Stimulated activated CD4-positive, alpha-beta T cell treated with anti-CD3 and anti-CD28 coated beads, TNF-alpha, amount 100 ng/mL, for 48 hours (primary cell): ENCODE results near the gene DNAJC16.
"Not testable (repeated sequence)": the region's sequence is repeated elsewhere in the genome, so short reads cannot be mapped to it uniquely, and the experiment has no call there.

ENCODE experiments used
- DNase-seq, 3 donors: peaks; one replicate each; pipeline ENCODE4 v3.0.0-alpha.2; 2020; ENCODE audit warnings: low read depth in 3 of 3

Gene DNAJC16

DNA sequence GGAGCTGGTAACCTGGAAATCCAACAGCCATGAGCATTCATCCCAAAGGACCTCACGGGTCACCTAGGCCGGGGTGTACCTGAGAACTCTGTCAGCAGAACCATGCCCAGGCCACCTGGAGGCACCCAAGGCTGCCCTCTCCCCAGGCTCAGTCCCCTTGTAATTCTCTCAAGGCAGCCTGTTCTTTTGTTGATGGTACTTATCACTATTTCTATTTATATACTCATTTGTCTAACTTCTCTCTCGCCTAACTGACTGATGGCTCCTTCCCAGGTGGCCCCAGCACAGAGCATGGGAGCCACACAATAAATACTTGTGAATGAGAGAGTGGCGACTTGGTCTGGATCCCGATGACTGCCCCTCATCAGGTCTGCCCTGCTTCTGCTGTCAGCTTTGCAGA is 19.4 kb upstream of the DNAJC16 start:
- no peak for DNase-seq

DNA sequence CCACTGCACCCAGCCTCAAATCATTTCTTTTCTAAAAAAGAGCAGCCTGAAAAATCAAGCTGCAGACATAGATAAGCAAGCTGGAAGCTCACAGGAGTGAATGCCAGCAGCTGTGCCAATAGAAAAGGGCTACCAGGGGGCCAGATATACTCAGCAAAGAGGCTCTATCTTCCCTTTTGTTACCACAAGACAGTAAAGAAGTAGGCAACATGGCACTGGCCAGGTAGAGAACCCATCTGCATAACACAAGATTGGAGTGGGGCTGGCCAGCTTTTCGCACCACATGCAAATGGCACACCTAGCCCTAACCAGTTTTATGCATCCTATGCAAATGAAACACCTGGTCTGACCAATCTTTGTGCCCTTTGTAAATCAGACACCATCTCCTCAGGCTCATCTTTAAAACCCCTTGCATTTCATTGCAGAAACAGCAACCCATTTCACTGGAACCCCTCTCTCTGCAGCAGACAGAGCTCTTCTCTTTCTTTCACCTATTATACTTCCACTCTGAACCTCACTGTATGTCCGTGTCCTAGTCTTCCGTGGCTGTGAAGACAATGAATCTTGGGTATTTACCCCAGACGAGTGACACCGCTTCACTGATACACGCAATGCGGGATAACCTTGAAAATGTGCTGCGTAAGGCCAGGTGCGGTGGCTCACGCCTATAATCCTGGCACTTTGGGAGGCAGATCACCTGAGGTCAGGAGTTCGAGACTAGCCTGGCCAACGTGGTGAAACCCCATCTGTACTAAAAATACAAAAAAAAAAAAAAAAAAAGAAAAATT is 17.8 kb upstream of the DNAJC16 start:
- no peak for DNase-seq

DNA sequence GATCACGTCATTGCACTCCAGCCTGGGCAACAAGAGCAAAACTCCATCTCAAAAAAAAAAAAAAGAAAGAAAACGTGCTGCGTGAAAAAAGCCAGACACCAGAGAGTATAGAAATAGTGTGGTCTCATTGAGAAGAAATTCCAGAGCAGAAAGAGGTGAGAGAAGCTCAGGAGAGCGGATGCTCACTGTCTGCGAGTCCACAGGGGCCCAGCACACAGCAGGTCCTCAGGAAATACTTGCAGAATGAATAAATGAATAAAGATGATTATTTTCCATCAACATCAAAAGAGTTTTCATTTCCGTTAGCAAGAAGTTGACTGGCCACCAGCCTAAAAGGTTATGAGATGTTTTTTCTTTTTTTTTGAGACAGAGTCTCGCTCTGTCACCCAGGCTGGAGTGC is 17.1 kb upstream of the DNAJC16 start:
- no peak for DNase-seq

DNA sequence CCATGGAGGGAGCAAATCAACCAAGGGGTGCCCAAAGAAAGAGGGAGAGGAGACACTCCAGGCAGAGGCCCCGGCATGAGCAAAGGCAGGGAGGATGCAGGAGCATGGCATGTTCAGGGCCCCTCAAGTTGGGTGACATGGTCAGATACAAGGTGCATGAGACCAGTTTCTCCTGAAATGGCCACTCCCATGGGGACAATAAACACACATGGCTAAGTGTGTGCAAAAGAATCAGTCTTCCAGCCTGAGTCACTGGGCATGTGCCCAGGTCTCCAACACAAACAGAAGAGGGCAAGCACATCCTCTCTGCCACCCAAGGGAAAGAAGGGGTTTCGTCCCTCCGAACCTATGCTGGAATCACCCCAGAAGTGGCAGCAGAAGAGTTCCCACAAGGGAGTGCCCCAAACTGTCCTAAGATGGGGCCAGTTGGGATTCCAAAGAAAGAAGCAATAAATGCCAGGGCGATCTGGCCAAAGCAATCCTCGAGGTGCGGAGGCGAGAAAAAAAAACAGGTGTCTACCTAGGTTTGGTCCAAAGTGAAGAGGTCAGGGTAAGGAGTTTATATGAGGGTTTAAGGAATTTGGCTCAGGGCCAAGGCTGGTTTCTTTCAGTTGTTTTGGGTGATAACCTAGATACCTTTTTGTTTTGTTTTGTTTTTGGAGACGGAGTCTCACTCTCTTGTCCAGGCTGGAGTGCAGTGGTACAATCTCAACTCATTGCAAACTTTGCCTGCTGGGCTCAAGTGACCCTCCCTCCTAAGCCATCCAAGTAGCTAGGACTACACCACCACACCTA is 15.8 kb upstream of the DNAJC16 start:
- no peak for DNase-seq

DNA sequence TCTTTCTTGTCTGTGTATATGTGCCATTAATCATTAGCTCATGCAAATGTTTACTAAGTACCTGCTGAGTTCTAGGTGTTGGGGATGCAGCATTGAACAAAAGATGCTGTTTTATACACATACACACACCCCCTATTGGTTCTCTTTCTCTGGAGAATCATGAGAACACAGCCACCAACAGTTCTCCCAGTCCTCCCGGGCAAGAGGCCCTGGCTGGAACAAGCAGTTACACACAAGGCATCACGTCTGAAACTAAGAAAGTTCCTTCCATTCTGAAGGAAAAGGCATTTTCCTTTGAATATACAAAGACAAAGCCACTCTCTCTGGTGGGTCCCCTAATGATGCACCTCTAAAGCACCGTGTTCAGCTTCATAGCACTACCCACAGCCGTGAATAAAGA is 13.5 kb upstream of the DNAJC16 start:
- no peak for DNase-seq

DNA sequence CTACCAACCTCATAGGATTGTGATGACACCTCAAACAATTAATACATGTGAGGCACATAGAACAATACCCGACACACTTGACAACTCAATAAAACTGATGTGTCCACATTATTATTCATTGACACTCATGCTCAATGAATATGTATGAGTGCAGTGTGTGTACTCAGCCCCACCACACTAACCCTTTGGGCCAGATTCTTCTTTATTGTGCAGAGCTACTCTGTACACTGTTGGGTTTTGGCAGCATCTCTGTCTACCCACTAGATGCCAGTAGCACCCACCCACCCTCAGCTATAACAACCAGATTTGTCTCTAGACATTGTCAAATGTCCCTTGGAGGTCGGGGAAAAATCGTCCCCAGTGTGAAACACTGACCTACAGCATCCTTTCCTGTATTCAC is 12.7 kb upstream of the DNAJC16 start:
- no peak for DNase-seq

DNA sequence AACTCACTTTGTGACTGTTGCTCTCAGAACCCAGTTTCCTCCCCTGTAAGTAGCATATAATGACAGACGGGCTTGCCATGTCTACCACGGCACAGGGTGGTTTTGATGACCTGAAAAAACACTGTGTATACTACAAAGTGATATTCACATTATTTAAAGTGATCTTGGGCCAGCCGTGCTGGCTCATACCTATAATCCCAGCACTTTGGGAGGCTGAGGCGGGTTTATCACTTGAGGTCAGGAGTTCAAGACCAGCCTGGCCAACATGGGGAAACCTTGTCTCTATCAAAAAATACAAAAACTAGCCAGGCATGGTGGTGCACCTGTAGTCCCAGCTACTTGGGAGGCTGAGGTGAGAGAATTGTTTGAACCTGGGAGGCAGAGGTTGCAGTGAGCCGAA is 12.1 kb upstream of the DNAJC16 start:
- DNase-seq: not testable (repeated sequence)

DNA sequence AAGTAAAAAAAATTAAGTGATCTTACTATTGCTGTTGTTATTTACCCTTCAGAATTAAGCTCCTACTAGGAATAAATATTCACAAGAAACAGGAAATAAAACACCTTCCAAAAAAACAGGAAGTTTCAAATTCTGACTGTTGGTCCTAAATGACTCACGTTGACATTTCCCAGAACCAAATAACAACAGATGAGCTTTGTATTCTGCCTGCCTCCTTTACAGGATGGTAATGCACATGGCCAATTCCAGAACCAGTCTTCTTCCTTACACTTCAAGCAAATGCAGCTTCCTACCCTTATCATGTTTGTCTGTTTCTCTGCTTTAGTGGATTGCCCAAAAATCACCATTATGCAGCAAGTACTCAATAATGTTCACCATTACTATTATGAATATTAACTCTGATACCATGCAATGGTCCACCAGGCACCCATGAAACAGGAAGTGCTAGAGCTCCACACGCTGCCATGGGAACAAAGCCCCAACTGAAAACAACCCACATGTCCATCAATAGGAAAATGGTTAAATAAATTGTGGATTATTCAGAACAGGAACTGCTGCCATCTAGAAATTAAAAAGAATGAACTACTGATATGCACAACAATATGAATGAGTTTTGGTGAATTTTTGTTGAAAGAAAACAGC is 11.5 kb upstream of the DNAJC16 start:
- DNase-seq: no peak

DNA sequence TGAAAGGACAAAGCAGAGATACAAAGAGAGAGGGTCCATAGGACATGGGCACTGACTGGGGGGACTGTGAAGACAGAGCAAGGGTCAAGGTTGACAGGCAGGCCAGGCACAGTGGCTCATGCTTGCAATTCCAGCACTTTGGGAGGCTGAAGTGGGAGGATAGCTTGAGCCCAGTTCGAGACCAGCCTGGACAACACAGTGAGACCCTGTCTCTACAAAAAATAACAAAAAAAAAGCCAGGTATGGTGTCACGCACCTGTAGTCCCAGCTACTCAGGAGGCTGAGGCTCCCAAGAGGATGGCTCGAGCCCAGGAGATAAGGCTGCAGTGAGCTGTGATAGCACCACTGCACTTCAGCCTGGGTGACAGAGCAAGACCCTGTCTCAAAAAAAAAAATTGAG is 7.0 kb upstream of the DNAJC16 start:
- DNase-seq: no peak

DNA sequence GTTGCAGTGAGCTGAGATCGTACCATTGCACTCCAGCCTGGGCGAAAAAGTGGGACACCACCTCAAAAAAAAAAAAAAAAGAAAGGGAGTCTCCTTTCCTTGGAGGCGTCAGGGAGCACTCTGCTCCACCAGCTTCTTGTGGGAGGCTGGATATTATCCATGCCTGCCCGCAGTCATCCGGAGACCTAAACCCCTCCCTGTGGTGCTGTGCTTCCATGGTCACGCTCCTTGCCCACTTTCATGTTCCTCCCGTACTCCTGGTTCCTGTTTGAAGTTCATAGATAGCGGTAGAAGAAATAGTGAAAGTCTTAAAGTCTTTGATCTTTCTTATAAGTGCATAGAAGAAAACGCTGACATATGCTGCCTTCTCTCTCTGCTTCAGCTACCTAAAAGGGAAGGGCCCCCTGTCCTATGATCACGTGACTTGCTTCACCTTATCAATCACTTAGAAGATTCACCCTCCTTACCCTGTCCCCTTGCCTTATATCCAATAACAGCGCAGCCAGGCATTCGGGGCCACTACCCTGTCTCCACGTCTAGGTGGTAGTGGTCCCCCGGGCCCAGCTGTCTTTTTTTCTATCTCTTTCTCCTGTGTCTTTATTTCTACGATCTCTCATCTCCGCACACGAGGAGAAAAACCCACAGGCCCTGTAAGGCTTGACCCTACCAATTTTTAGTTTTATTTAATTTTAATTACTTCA is 5.3 kb upstream of the DNAJC16 start:
- not testable (repeated sequence) for DNase-seq

DNA sequence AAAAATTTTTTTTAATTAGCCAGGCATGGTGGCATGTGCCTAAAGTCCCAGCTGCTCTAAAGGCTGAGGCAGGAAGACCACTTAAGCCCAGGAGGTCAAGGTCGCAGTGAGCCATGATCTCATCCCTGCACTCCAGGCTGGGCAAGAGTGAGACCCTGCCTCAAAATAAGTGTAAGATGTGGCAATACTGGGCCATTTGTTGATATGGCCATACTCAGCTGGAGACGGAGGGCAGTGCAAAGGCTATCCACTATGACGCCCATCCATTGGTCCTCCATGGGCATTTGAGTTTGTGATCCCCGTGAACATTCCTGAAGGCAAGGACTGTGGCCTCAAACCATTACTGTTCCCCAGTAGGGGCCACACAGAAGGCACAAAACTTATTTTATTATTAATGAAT is 4.1 kb upstream of the DNAJC16 start:
- DNase-seq: no peak

DNA sequence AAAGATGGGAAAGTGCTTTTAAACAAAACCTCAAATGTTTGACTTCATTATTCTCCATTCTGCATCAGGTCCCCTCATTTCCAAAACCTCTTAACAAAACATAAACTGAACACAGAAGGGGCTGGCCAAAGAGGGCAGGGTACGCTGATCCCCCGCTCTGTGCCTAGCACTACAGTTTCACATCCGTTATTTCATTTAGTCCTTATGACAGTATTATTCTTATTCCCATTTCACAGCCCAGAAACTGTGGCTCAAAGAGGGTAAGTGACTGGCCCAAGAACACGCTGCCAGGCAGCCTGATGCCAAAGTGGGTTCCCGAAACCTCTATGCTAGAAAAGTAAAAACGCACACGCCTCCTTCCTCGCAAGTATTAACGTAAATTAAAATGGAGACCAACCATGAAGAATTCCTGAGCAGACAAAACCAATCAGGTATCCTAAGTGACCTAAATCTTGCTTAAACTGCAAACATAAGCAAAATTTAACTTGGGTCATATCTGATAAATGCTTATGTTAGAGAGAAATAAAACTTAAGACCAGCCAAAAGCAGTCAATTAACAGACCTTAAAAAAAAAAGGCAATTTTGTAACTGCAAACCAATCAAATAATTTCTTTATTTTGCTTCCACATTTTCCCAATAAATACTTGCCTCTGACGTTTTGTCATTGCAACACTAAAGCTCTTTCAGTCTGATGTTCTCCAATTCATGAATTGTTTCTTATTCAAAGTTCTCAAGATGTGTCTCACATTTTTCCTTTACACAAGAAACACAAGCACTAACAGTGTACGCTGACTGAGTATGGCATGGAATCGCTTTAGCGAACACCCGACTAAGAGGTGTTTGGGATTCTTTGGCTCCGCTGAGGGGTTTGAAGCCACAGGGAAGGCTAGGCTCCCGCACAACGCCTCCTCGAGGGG is 3.3 kb upstream of the DNAJC16 start:
- DNase-seq: peak in 1 of 3 donors; percentile 3

DNA sequence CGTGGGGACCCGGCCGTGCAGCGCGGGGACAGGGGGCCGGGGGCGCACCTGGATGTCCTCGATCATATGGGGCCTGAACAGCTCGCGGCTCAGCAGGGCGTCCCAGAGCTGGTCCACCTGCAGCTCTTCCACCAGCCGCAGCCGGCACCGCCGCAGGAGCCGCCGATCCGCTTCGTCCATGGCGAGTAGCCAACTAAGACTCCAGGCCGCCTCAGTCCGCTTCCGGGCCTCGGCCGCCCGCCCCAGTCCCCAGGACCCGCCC is 2.7 kb upstream of the DNAJC16 start, which contains the start of gene CASP9:
TSS of gene CASP9 (minus strand) at position 195 of the 262 bp plus-strand sequence. CDS start at position 180, 15 bp downstream.
- DNase-seq: no peak

DNA sequence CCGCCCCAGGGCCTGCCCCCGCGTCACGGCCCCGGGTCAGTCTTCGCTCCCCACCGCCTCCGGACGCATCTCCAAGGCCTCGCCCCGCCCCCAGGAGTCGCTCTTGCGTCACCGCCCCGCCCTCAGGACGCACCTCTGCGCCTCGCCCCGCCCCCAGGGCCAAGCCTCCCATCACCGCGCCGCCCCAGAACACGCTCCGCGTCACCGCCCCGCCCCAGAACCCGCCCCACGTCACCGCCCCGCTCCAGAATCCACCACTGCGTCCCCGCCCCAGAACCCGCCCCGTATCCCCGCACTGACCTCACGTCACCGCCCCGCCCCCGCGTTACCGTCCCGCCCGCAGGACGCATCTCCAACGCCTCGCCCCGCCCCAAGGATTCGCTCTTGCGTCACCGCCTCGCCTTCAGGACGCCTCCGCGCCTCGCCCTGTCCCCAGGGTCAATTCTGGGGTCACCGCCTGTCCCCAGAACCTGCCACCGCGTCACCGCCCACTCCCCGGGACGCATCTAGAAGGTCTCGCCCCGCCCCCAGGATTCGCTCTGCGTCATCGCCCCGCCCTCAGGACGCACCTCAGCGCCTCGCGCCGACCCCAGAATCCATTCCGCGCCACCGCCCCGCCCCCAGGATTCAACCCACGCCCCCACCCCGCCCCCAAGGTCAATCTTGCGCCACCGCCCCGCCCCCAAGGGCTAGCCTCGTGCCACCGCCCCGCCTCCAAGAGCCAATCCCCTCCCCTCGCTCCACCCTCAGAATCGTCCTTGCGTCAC is 2.2 kb upstream of the DNAJC16 start:
- peak; percentile 98 to 100 (median 99) for DNase-seq

DNA sequence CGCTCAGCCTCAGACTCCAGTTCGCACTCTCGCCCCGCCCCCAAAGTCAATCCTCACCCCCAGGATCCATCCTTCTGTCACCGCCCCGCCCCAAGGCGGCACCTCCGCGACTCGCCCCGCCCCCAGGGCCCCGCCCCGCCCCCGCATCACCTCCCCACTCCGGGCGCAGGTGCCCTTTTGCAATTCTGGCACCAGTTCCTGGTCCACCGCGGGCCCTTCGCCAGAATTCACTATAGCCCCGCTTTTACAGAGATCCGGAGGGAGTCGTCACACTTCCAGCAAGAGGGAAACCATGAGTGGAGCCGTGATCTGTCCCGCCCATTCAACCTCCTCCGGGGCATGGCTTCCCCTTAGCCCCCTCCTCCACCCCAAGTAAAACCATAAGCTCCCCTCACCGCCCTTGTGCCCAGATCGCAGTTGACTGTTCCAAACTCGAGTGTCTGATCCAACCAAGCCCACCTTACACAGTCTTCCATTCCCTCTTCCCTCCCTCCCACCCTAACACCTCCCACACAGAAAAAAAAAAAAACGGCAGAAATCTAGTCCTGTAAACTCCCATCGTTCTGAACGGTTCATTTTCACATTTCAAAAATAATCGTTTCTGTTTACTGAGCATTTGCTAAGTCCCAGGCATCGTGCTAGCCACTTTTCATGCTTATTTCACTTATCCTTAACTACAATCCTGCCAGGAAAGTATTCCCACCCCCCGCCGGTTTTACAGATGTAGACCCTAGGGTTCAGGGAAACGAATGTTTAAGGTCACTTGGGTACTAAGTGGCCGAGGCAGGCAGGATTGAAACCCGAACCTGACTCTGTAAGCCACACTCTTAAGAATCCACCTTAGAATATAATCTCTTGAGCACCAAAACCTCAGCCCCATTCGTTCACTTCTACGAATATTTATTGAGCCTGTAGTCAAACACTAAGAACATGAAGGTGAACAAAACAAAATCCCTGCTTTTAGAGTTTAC is 1.3 kb upstream of the DNAJC16 start:
- peak in 1 of 3 donors; percentile 99 for DNase-seq

DNA sequence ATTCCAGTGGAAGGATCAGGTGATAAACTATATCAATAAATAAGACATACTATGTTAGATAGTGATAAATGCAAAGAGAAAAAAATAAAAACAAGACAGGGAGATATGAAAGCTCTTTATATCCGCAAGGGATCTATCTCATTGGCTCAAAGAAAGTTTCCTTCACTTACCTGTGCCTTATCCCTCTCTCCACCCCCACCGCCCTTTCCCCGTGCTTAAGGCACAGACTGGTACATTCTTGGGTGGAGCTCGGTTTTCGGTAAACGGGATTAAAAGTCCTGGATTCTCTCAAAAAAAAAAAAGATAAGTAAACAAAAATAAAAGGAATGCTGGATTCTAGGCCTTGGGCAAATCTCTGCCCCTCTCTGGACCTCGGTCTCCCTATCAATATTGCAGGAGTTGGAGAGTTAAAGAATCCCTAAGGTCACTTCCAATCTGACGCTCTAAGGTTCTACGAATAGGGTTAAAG is 593 bp upstream of the DNAJC16 start:
- DNase-seq: no peak

DNA sequence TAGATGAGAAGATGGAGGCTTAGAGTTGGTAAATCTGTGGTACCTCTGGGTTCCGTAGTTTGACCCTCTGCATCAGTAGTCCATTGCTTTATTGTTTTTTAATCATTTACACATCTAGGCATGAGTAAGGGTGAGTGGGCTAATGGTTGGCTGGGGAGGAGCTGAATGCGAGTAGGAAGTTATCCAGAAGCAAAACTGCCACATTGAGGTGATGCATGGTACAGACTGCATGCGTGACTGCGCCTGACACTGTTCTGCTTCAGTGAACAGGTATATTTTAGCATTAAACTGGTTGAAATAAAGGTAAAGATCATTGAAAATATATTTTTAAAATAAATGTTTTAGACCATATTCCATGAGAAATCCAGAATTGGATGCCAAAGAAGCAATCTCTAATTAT is 4.4 kb downstream of the DNAJC16 start:
- DNase-seq: no peak

DNA sequence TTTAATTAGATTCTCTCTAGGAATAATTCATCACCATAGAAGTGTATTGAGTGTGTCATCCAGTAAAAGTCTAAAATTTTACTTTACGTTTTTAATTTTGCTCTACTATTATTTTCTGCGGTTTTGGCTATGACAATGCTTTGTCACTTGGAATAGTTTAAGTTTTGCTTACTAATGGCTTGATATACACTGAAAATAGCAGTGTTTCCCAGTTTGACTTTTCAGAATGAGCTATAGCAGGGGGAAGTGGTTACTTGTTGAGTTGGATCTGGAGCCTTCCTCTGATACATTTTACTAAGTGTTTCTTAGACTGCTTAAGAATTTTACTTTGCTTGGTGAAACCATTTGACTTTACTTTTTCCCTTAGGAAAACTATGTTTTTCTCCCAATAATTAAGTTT is 5.0 kb downstream of the DNAJC16 start:
- no peak for DNase-seq

DNA sequence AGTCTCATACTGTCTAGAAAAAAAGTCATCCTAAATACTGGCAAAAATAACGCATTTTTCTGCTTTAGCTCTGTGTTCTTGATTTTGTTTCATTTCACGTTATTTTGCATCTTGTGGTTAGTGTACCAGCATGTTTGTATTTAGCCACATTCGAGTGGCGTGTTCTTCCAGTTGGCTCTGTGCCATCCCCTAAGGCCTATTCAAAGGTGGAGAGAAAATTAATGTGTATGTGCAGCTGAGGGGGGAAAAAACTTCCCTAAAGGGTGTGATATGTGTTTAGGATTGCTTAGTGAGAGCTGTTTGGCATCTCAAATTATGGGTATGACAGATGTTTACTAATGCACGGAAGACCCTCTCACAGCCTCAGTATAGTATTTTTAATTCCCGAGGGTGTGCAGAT is 12.1 kb downstream of the DNAJC16 start:
- no peak for DNase-seq
